Stimulated activated CD8-positive, alpha-beta memory T cell treated with anti-CD3 and anti-CD28 coated beads, Interleukin-7, amount 100 ng/mL, for 4 hours (primary cell): ENCODE measurements around the gene SYNM.

Experiments used
- DNase-seq, 2 donors: peaks; one replicate each; pipeline ENCODE4 v3.0.0-alpha.2; 2020; ENCODE audit warnings: low read depth in 2 of 2

The SYNM gene

GRCh38 chr15:99140590-99140989 is 35.7 kb downstream of the SYNM start:
- DNase-seq, result no peak

- DNase-seq, result no peak
Observed at GRCh38 chr15:99141943-99142342, 37.1 kb downstream of the SYNM start.

GRCh38 chr15:99142562-99142961 is 37.7 kb downstream of the SYNM start:
- no peak for DNase-seq

- DNase-seq, result no peak
Observed at GRCh38 chr15:99143242-99143641, 38.4 kb downstream of the SYNM start.

- no peak for DNase-seq
Observed at GRCh38 chr15:99143655-99144610, 39.1 kb downstream of the SYNM start.

GRCh38 chr15:99145005-99145404 is 40.1 kb downstream of the SYNM start:
- no peak for DNase-seq

- DNase-seq, result no peak
Observed at GRCh38 chr15:99145778-99146177, 40.9 kb downstream of the SYNM start.

GRCh38 chr15:99146661-99147060 is 41.8 kb downstream of the SYNM start:
- DNase-seq, result no peak

GRCh38 chr15:99148851-99149276 is 44.0 kb downstream of the SYNM start:
- DNase-seq, result no peak

GRCh38 chr15:99149366-99149765 is 44.5 kb downstream of the SYNM start:
- no peak for DNase-seq

- no peak for DNase-seq
Observed at GRCh38 chr15:99151156-99151555, 46.3 kb downstream of the SYNM start.

- DNase-seq, result no peak
Observed at GRCh38 chr15:99153026-99153535, 48.2 kb downstream of the SYNM start.

- no peak for DNase-seq
Observed at GRCh38 chr15:99154271-99154670, 49.4 kb downstream of the SYNM start.

GRCh38 chr15:99155961-99156443 is 51.1 kb downstream of the SYNM start:
- no peak for DNase-seq

GRCh38 chr15:99157456-99157855 is 52.6 kb downstream of the SYNM start:
- DNase-seq, result no peak

GRCh38 chr15:99158626-99159412 is 53.9 kb downstream of the SYNM start:
- DNase-seq, result no peak

- no peak for DNase-seq
Observed at GRCh38 chr15:99163271-99164062, 58.6 kb downstream of the SYNM start.

- DNase-seq, result no peak
Observed at GRCh38 chr15:99164119-99164518, 59.2 kb downstream of the SYNM start.

GRCh38 chr15:99165020-99165790 is 60.3 kb downstream of the SYNM start:
- DNase-seq, result no peak

GRCh38 chr15:99165956-99166689 is 61.2 kb downstream of the SYNM start:
- no peak for DNase-seq
